HepG2 (cell line): Measurements from ENCODE around the gene C10orf71. TPM values are rescaled to one million over a fixed set of nuclear protein-coding genes. Genes with fewer than 3 reads are reported as not detected.

Source experiments
- ATAC-seq: fragments of 200-7000 bp; cut with Tn5 transposase; 3 replicates; pipeline ENCODE4 v1.9.1; 2020; ENCODE audit warnings: mild to moderate bottlenecking, moderate library complexity
- BruUV-seq: library from RNA; stranded (reverse); fragments of 400-500 nt; replicated peaks from 2 replicates; lab custom pipeline; 2021; lab: Mats Ljungman, UMichigan
- CTCF ChIA-PET: fragments of 300-600 bp; formaldehyde crosslinking; extraction: SDS; loops from one replicate; lab custom pipeline; 2021; ENCODE audit warnings: low total read pairs, inconsistent platforms, low intra/inter-chr PET ratio; lab: Yijun Ruan, JAX
- POLR2A ChIA-PET: fragments of 350-600 bp; sonication (Branson Sonifier 250); formaldehyde crosslinking; loops from one replicate; lab custom pipeline; 2020; ENCODE audit warnings: antibody characterized with exemption, inconsistent platforms; lab: Yijun Ruan, JAX
- DNase-seq: peaks from one replicate; pipeline ENCODE4 v3.0.0-alpha.2; 2015; ENCODE audit warnings: low spot score
- FAIRE-seq: peaks from 3 replicates; lab custom pipeline; 2011; peaks lifted over from hg19 to GRCh38; lab: Jason Lieb, UNC
- H2AFZ ChIP-seq: one replicate; pipeline ENCODE4 v1.6.1; 2011; ENCODE audit warnings: low read length, inconsistent platforms
- H3K27ac ChIP-seq: fragments of 300-600 bp; 3 replicates; pipeline ENCODE4 v1.8.0; 2011; ENCODE audit warnings: mixed run types, mild to moderate bottlenecking, mixed read lengths, low read length, inconsistent platforms; ENCODE audit not compliant: insufficient read depth; ENCODE audit errors: extremely low read length
- H3K27me3 ChIP-seq, 2 experiments: fragments of 200-600 bp in 1 of 2; 2 replicates in 1 of 2; 3 replicates in 1 of 2; pipeline versions ENCODE4 v1.6.0 to v1.8.0; 2011; ENCODE audit warnings: low read length in 2 of 2, mild to moderate bottlenecking in 2 of 2, moderate library complexity in 2 of 2, inconsistent platforms in 1 of 2; ENCODE audit not compliant: insufficient read depth in 2 of 2, control insufficient read depth in 1 of 2
- H3K36me3 ChIP-seq, 2 experiments: fragments of 200-600 bp in 1 of 2; replicated peaks in 1 of 2; 2 replicates in 1 of 2; 3 replicates in 1 of 2; pipeline versions ENCODE4 v1.5.1 to v1.8.0; 2011; ENCODE audit warnings: low read length in 2 of 2, inconsistent platforms in 1 of 2; ENCODE audit not compliant: insufficient read depth in 2 of 2, control insufficient read depth in 1 of 2
- H3K4me1 ChIP-seq: 2 replicates; pipeline ENCODE4 v1.5.1; 2012; ENCODE audit warnings: low read length, inconsistent platforms; ENCODE audit not compliant: insufficient read depth
- H3K4me2 ChIP-seq: 2 replicates; pipeline ENCODE4 v1.6.0; 2011; ENCODE audit warnings: low read depth, low read length, inconsistent platforms
- H3K4me3 ChIP-seq, 3 experiments: fragments of 200-600 bp in 1 of 3; sonication (generic), shearing (Covaris generic) in 1 of 3; replicated peaks in 1 of 3; 2 replicates each; pipeline ENCODE4 v1.5.1; 2011 to 2016; ENCODE audit warnings: low read length in 3 of 3, inconsistent platforms in 2 of 3, low read depth in 2 of 3, mild to moderate bottlenecking in 2 of 3, control low read depth in 1 of 3, mixed read lengths in 1 of 3; ENCODE audit not compliant: insufficient read depth in 1 of 3
- H3K79me2 ChIP-seq: one replicate; pipeline ENCODE4 v1.6.1; 2011; ENCODE audit warnings: low read length, inconsistent platforms; ENCODE audit not compliant: insufficient read depth
- H3K9ac ChIP-seq: 2 replicates; pipeline ENCODE4 v1.6.0; 2011; ENCODE audit warnings: mild to moderate bottlenecking, low read depth, low read length, inconsistent platforms; ENCODE audit not compliant: insufficient read depth
- H3K9me3 ChIP-seq: 2 replicates; pipeline ENCODE4 v1.5.1; 2012; ENCODE audit warnings: mild to moderate bottlenecking, low read length
- H4K20me1 ChIP-seq: 2 replicates; pipeline ENCODE4 v1.6.0; 2011; ENCODE audit warnings: inconsistent platforms, mild to moderate bottlenecking, low read length, moderate library complexity; ENCODE audit not compliant: insufficient read depth
- ADNP ChIP-seq: sonication (generic); formaldehyde crosslinking; IDR thresholded peaks from 2 replicates; pipeline ENCODE4 v1.4.0; 2020; ENCODE audit warnings: missing genetic modification reagents
- FOXO1 ChIP-seq: sonication (generic); formaldehyde crosslinking; IDR thresholded peaks from 2 replicates; pipeline ENCODE4 v1.4.0; 2020; ENCODE audit warnings: missing genetic modification reagents
- HOXA9 ChIP-seq: sonication (generic); formaldehyde crosslinking; IDR thresholded peaks from 2 replicates; pipeline ENCODE4 v1.8.1; 2022; ENCODE audit warnings: missing genetic modification reagents, mild to moderate bottlenecking, moderate library complexity, borderline replicate concordance
- KLF15 ChIP-seq: sonication (generic); formaldehyde crosslinking; IDR thresholded peaks from 2 replicates; pipeline ENCODE4 v1.8.1; 2023; ENCODE audit warnings: borderline replicate concordance, mild to moderate bottlenecking, inconsistent platforms, missing genetic modification reagents, mixed read lengths
- MTA1 ChIP-seq: sonication (generic); formaldehyde crosslinking; IDR thresholded peaks from 2 replicates; pipeline ENCODE4 v1.4.0; 2020; ENCODE audit warnings: missing genetic modification reagents, mild to moderate bottlenecking, borderline replicate concordance
- PAX8 ChIP-seq: sonication (generic); formaldehyde crosslinking; IDR thresholded peaks from 2 replicates; pipeline ENCODE4 v1.8.0; 2022; ENCODE audit warnings: mild to moderate bottlenecking, missing genetic modification reagents, borderline replicate concordance
- POLR2AphosphoS2 ChIP-seq: IDR thresholded peaks from 2 replicates; pipeline ENCODE4 v1.6.1; 2011; ENCODE audit warnings: low read depth, low read length, improper control_type of control experiment
- RARA ChIP-seq: IDR thresholded peaks from 2 replicates; pipeline ENCODE4 v1.6.1; 2016; ENCODE audit warnings: missing genetic modification reagents, missing compliant biosample characterization
- RCOR2 ChIP-seq: IDR thresholded peaks from 2 replicates; pipeline ENCODE4 v1.6.1; 2016; ENCODE audit warnings: missing biosample characterization, missing genetic modification reagents
- ZNF18 ChIP-seq: sonication (generic); formaldehyde crosslinking; IDR thresholded peaks from 2 replicates; pipeline ENCODE4 v1.8.0; 2022; ENCODE audit warnings: mild to moderate bottlenecking, missing genetic modification reagents; ENCODE audit not compliant: insufficient replicate concordance
- ZNF207 ChIP-seq: fragments of 450-650 bp; IDR thresholded peaks from 2 replicates; pipeline ENCODE4 v1.6.1; 2016; ENCODE audit warnings: antibody characterized with exemption, borderline replicate concordance
- ZNF232 ChIP-seq: sonication (generic); formaldehyde crosslinking; IDR thresholded peaks from 2 replicates; pipeline ENCODE4 v1.4.0; 2020; ENCODE audit warnings: missing genetic modification reagents, borderline replicate concordance
- ZNF446 ChIP-seq: sonication (generic); formaldehyde crosslinking; IDR thresholded peaks from 2 replicates; pipeline ENCODE4 v1.5.0; 2020; ENCODE audit warnings: mild to moderate bottlenecking, missing genetic modification reagents
- ZNF7 ChIP-seq: IDR thresholded peaks from 2 replicates; pipeline ENCODE4 v1.6.1; 2016; ENCODE audit warnings: missing biosample characterization, missing genetic modification reagents
- ZNF747 ChIP-seq: sonication (generic); formaldehyde crosslinking; IDR thresholded peaks from 2 replicates; pipeline ENCODE4 v1.8.1; 2023; ENCODE audit warnings: missing genetic modification reagents, mild to moderate bottlenecking, borderline replicate concordance
- ZNF761 ChIP-seq: sonication (generic); formaldehyde crosslinking; conservative IDR thresholded peaks from 2 replicates; pipeline ENCODE4 v1.4.0; 2020; ENCODE audit warnings: mild to moderate bottlenecking, missing genetic modification reagents
- WGBS: methylation state at CpG from one replicate; pipeline ENCODE4 v1.1.6; 2017; ENCODE audit warnings: low lambda C conversion rate; 5-methylcytosine and 5-hydroxymethylcytosine counted together
- in situ Hi-C: cut with HindIII; loops from 2 replicates; pipeline ENCODE4 v1.10.0; 2017; ENCODE audit warnings: low pct_unique_long_range_greater_than_20kb; ENCODE audit not compliant: extremely low pct_ligation_motif_present
- intact Hi-C: fragments of 100-400 bp; cut with micrococcal nuclease; formaldehyde crosslinking; loops from one replicate; pipeline ENCODE4 v1.10.0; 2022; ENCODE audit not compliant: unreplicated experiment
- polyA plus RNA-seq, 8 experiments: library from polyadenylated mRNA; depleted of rRNA in 3 of 8; stranded (reverse) in 7 of 8; unstranded in 1 of 8; fragments of >200 nt; fragmentation: Illumina TruSeq in 4 of 8; extraction: Trizol in 4 of 8; gene quantifications; 2 replicates each; pipeline versions ENCODE4 v1.2.1 to v1.2.3, GENCODE V29; 2011 to 2016; ENCODE audit warnings: low read depth in 4 of 8, missing spikeins in 1 of 8, mixed read lengths in 1 of 8; ENCODE audit not compliant: insufficient read depth in 1 of 8
- total RNA-seq, 5 experiments: library from RNA; depleted of rRNA; stranded (reverse); fragments of >200 nt; fragmentation: Illumina TruSeq; extraction: Trizol; gene quantifications; 2 replicates each; pipeline ENCODE4 v1.2.3, GENCODE V29; 2016; ENCODE audit warnings: low read depth in 1 of 5
- TF ChIP-seq, protein P1 (sequence below): sonication (generic); formaldehyde crosslinking; IDR thresholded peaks from 2 replicates; pipeline ENCODE4 v1.4.0; 2020; ENCODE audit warnings: missing genetic modification reagents

The C10orf71 gene
- total and polyA plus RNA-seq, 2 of the 13 experiments (the other 11 are each of a cell fraction or from before 2014, with no cell fraction given) = not detected

DNA sequence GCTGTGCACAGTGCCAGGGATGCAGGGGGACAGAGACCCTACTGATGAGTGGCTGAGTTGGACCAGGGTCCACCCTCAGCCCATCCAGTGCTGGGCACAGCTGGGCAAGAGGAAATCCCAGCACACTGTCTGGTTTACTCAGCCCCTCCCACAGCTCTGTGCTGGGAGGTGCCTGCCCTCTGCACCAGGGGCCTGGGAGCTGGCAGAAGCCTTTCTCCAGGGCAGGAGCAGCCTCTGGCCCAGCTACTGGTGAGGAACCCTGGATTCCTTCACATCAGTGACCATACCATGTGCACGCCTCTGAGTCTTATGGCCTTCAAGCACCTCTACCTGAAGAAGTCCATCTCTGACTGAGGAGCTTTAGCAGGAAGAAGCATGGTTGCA is 25.9 kb upstream of the C10orf71 start:
- ChIA-PET POLR2A (no interaction called here), CTCF (no interaction called here)
- Histone ChIP-seq H3K9me3 (peaks cover 3% of the 10 kb centered on the region; the same call in 1 of the 2 replicates), H4K20me1 (no peaks in the 10 kb centered on the region), H3K36me3 (no peaks in the 10 kb centered on the region), H3K27ac (no peak overlapping the region), H3K79me2 (no peaks in the 10 kb centered on the region), H3K9ac (no peak overlapping the region), H3K27me3 (peaks cover 3 to 9% of the 10 kb centered on the region in 2 experiments; a peak in 1 of 5 replicates), H3K4me1 (no peaks in the 10 kb centered on the region), H3K4me3 (no peak overlapping the region), H3K4me2 (no peak overlapping the region), H2AFZ (no peak overlapping the region)
- TF ChIP-seq, protein P1, sequence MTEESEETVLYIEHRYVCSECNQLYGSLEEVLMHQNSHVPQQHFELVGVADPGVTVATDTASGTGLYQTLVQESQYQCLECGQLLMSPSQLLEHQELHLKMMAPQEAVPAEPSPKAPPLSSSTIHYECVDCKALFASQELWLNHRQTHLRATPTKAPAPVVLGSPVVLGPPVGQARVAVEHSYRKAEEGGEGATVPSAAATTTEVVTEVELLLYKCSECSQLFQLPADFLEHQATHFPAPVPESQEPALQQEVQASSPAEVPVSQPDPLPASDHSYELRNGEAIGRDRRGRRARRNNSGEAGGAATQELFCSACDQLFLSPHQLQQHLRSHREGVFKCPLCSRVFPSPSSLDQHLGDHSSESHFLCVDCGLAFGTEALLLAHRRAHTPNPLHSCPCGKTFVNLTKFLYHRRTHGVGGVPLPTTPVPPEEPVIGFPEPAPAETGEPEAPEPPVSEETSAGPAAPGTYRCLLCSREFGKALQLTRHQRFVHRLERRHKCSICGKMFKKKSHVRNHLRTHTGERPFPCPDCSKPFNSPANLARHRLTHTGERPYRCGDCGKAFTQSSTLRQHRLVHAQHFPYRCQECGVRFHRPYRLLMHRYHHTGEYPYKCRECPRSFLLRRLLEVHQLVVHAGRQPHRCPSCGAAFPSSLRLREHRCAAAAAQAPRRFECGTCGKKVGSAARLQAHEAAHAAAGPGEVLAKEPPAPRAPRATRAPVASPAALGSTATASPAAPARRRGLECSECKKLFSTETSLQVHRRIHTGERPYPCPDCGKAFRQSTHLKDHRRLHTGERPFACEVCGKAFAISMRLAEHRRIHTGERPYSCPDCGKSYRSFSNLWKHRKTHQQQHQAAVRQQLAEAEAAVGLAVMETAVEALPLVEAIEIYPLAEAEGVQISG = no peak
- no peak for TF ChIP-seq ZNF207
- TF ChIP-seq ZNF18 (CRISPR knock-in tag) = no peak
- TF ChIP-seq FOXO1 (CRISPR knock-in tag) = no peak
- no peak for TF ChIP-seq ZNF761 (CRISPR knock-in tag)
- no peak for TF ChIP-seq HOXA9 (CRISPR knock-in tag)
- TF ChIP-seq ZNF232 (CRISPR knock-in tag) = no peak
- TF ChIP-seq RCOR2 (CRISPR knock-in tag) = no peak
- TF ChIP-seq MTA1 = no peak
- TF ChIP-seq POLR2AphosphoS2 = no peak
- TF ChIP-seq PAX8 (CRISPR knock-in tag) = no peak
- no peak for TF ChIP-seq RARA
- TF ChIP-seq KLF15 = no peak
- no peak for TF ChIP-seq ZNF747
- no peak for TF ChIP-seq ZNF7 (CRISPR knock-in tag)
- no peak for TF ChIP-seq ADNP (CRISPR knock-in tag)
- TF ChIP-seq ZNF446 (CRISPR knock-in tag) = no peak
- intact Hi-C loops = no loop called here
- no CpG with 5 or more reads among the region's 1 CpG for WGBS
- in situ Hi-C loops = no loop called here
- no peak for ATAC-seq
- no peak for DNase-seq
- FAIRE-seq = no peak
- no TSS peak for BruUV-seq
